A549 (cell line): ENCODE data around the gene MYH15.

Experiments
- PHF8 ChIP-seq: fragments of 200-600 bp; sonication (generic); IDR thresholded peaks from 2 replicates; pipeline ENCODE4 v1.6.1; 2016; ENCODE audit warnings: low read depth, mild to moderate bottlenecking, antibody characterized with exemption, moderate library complexity, borderline replicate concordance
- POLR2AphosphoS2 ChIP-seq: conservative IDR thresholded peaks from 2 replicates; pipeline ENCODE4 v1.6.1; 2012; ENCODE audit warnings: low read length, improper control_type of control experiment, inconsistent platforms
- TF ChIP-seq, protein P1 (sequence below): IDR thresholded peaks from 2 replicates; pipeline ENCODE4 v1.6.1; 2012
- TF ChIP-seq, protein P2 (sequence below): fragments of >200 bp; sonication (Bioruptor Twin); formaldehyde crosslinking; IDR thresholded peaks from 3 replicates; pipeline ENCODE4 v1.5.1; 2016

GRCh38 chr3:108387063-108387462 is 123.3 kb downstream of the MYH15 start:
- TF ChIP-seq POLR2AphosphoS2 (no peak), PHF8 (no peak)
- TF ChIP-seq, protein P1, sequence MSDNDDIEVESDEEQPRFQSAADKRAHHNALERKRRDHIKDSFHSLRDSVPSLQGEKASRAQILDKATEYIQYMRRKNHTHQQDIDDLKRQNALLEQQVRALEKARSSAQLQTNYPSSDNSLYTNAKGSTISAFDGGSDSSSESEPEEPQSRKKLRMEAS = no peak
- TF ChIP-seq, protein P2, sequence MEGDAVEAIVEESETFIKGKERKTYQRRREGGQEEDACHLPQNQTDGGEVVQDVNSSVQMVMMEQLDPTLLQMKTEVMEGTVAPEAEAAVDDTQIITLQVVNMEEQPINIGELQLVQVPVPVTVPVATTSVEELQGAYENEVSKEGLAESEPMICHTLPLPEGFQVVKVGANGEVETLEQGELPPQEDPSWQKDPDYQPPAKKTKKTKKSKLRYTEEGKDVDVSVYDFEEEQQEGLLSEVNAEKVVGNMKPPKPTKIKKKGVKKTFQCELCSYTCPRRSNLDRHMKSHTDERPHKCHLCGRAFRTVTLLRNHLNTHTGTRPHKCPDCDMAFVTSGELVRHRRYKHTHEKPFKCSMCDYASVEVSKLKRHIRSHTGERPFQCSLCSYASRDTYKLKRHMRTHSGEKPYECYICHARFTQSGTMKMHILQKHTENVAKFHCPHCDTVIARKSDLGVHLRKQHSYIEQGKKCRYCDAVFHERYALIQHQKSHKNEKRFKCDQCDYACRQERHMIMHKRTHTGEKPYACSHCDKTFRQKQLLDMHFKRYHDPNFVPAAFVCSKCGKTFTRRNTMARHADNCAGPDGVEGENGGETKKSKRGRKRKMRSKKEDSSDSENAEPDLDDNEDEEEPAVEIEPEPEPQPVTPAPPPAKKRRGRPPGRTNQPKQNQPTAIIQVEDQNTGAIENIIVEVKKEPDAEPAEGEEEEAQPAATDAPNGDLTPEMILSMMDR = no peak
